Activated CD8-positive, alpha-beta memory T cell treated with anti-CD3 and anti-CD28 coated beads, Interleukin-2, amount 10 ng/mL, durations not matched to agents 7 days and 5 days (primary cell): ENCODE results near the gene CDH20. TPM values are rescaled to one million over a fixed set of nuclear protein-coding genes. Genes with fewer than 3 reads are reported as not detected.

Source experiments
- ATAC-seq: fragments of 150-1000 bp; cut with Tn5 transposase; one replicate; pipeline ENCODE4 v1.10.0; 2021; ENCODE audit warnings: moderate library complexity
- CTCF ChIA-PET: fragments of 350-600 bp; sonication (Branson Sonifier 250); formaldehyde crosslinking; loops from one replicate; lab custom pipeline; 2021; ENCODE audit warnings: antibody characterized with exemption; lab: Charles Lee
- DNase-seq: peaks from one replicate; pipeline ENCODE4 v3.0.0-alpha.2; 2020
- H3K27ac Mint-ChIP-seq: one replicate; pipeline ENCODE4 v1.8.0; 2021; ENCODE audit warnings: mild to moderate bottlenecking, mixed read lengths
- H3K27me3 Mint-ChIP-seq: one replicate; pipeline ENCODE4 v1.8.0; 2021; ENCODE audit warnings: mixed read lengths
- H3K36me3 Mint-ChIP-seq: one replicate; pipeline ENCODE4 v1.8.0; 2021; ENCODE audit warnings: mild to moderate bottlenecking, mixed read lengths
- H3K4me1 Mint-ChIP-seq: one replicate; pipeline ENCODE4 v1.8.0; 2021; ENCODE audit warnings: mixed read lengths
- H3K4me3 Mint-ChIP-seq: one replicate; pipeline ENCODE4 v1.8.0; 2021; ENCODE audit warnings: mild to moderate bottlenecking, moderate library complexity, mixed read lengths
- H3K9me3 Mint-ChIP-seq: one replicate; pipeline ENCODE4 v1.8.0; 2022; ENCODE audit warnings: low read depth, mixed read lengths
- total RNA-seq, 2 experiments: library from RNA; stranded (reverse); gene quantifications; one replicate each; pipeline ENCODE4 v1.2.3, GENCODE V29; 2021

The CDH20 gene
- total RNA-seq, 2 experiments from 2014 or later: 0.07 TPM; not detected in 1

GRCh38 chr18:61569176-61569892 is 236.1 kb downstream of the CDH20 start:
- Mint-ChIP-seq H3K4me3 (no peak overlapping the region), H3K9me3 (no peaks in the 10 kb centered on the region), H3K4me1 (no peaks in the 10 kb centered on the region), H3K27me3 (no peaks in the 10 kb centered on the region), H3K36me3 (no peaks in the 10 kb centered on the region), H3K27ac (no peak overlapping the region)
- CTCF ChIA-PET: no interaction called here
- ATAC-seq (no peak), DNase-seq (no peak)

- Mint-ChIP-seq H3K4me1 (no peaks in the 10 kb centered on the region), H3K36me3 (no peaks in the 10 kb centered on the region), H3K27me3 (no peaks in the 10 kb centered on the region), H3K9me3 (no peaks in the 10 kb centered on the region), H3K27ac (no peak overlapping the region), H3K4me3 (no peak overlapping the region)
- CTCF ChIA-PET: no interaction called here
- ATAC-seq (no peak), DNase-seq (no peak)
Measured at GRCh38 chr18:61570070-61570469, 236.8 kb downstream of the CDH20 start.

GRCh38 chr18:61572084-61572655 is 238.9 kb downstream of the CDH20 start:
- DNase-seq: no peak
- no peak overlapping the region for H3K27ac Mint-ChIP-seq
- no peaks in the 10 kb centered on the region for H3K36me3 Mint-ChIP-seq
- no peak for ATAC-seq
- H3K9me3 Mint-ChIP-seq: no peaks in the 10 kb centered on the region
- peaks cover 3% of the 10 kb centered on the region for H3K27me3 Mint-ChIP-seq
- CTCF ChIA-PET: no interaction called here
- no peak overlapping the region for H3K4me3 Mint-ChIP-seq
- H3K4me1 Mint-ChIP-seq: no peaks in the 10 kb centered on the region

GRCh38 chr18:61572871-61573270 is 239.6 kb downstream of the CDH20 start:
- ATAC-seq (no peak), DNase-seq (no peak)
- H3K4me1 Mint-ChIP-seq: no peaks in the 10 kb centered on the region
- no peak overlapping the region for H3K4me3 Mint-ChIP-seq
- no peaks in the 10 kb centered on the region for H3K9me3 Mint-ChIP-seq
- CTCF ChIA-PET: no interaction called here
- H3K27ac Mint-ChIP-seq: no peak overlapping the region
- peaks cover 3% of the 10 kb centered on the region for H3K27me3 Mint-ChIP-seq
- H3K36me3 Mint-ChIP-seq: no peaks in the 10 kb centered on the region

GRCh38 chr18:61574665-61575064 is 241.4 kb downstream of the CDH20 start:
- CTCF ChIA-PET: no interaction called here
- H3K9me3 Mint-ChIP-seq: no peaks in the 10 kb centered on the region

GRCh38 chr18:61575419-61575818 is 242.2 kb downstream of the CDH20 start:
- Mint-ChIP-seq H3K9me3 (no peaks in the 10 kb centered on the region), H3K4me3 (no peak overlapping the region), H3K27me3 (peaks cover 9% of the 10 kb centered on the region), H3K36me3 (no peaks in the 10 kb centered on the region), H3K27ac (no peak overlapping the region), H3K4me1 (peaks cover 2% of the 10 kb centered on the region)
- ATAC-seq (no peak), DNase-seq (no peak)
- CTCF ChIA-PET: no interaction called here

More at GRCh38 chr18:61574665-61575064, 241.4 kb downstream of the CDH20 start:
- H3K27me3 Mint-ChIP-seq: peaks cover 4% of the 10 kb centered on the region
- no peak overlapping the region for H3K27ac Mint-ChIP-seq
- H3K4me3 Mint-ChIP-seq: no peak overlapping the region
- ATAC-seq (no peak), DNase-seq (no peak)
- H3K36me3 Mint-ChIP-seq: no peaks in the 10 kb centered on the region
- H3K4me1 Mint-ChIP-seq: peaks cover under 1% of the 10 kb centered on the region

- no peak for DNase-seq
- no peak for ATAC-seq
Measured at GRCh38 chr18:61578846-61579245, 245.6 kb downstream of the CDH20 start.

GRCh38 chr18:61579581-61579980 is 246.4 kb downstream of the CDH20 start:
- CTCF ChIA-PET: interaction anchor here (1.5 to 3.0 kb wide), 3 partner anchors 548 to 551 kb away, joined by 3 to 12 read pairs (median 3); no protein-coding TSS in a partner anchor
- no peaks in the 10 kb centered on the region for H3K9me3 Mint-ChIP-seq
- peaks cover 23% of the 10 kb centered on the region for H3K27me3 Mint-ChIP-seq

More at GRCh38 chr18:61578846-61579245, 245.6 kb downstream of the CDH20 start:
- no peak overlapping the region for H3K27ac Mint-ChIP-seq
- no peaks in the 10 kb centered on the region for H3K9me3 Mint-ChIP-seq
- H3K27me3 Mint-ChIP-seq: peaks cover 23% of the 10 kb centered on the region
- no peak overlapping the region for H3K4me3 Mint-ChIP-seq
- CTCF ChIA-PET: interaction anchor here (1.3 to 1.6 kb wide), 2 partner anchors 549 to 552 kb away, joined by 3 to 4 read pairs; no protein-coding TSS in a partner anchor
- H3K4me1 Mint-ChIP-seq: peaks cover 5% of the 10 kb centered on the region
- no peaks in the 10 kb centered on the region for H3K36me3 Mint-ChIP-seq

GRCh38 chr18:61580046-61580445 is 246.8 kb downstream of the CDH20 start:
- CTCF ChIA-PET: interaction anchor here (1.5 to 3.0 kb wide), 3 partner anchors 547 to 551 kb away, joined by 3 to 12 read pairs (median 3); no protein-coding TSS in a partner anchor
- DNase-seq: no peak
- H3K27me3 Mint-ChIP-seq: peaks cover 23% of the 10 kb centered on the region
- no peak overlapping the region for H3K4me3 Mint-ChIP-seq
- H3K9me3 Mint-ChIP-seq: no peaks in the 10 kb centered on the region
- H3K36me3 Mint-ChIP-seq: no peaks in the 10 kb centered on the region
- H3K27ac Mint-ChIP-seq: no peak overlapping the region
- ATAC-seq: no peak
- H3K4me1 Mint-ChIP-seq: peaks cover 5% of the 10 kb centered on the region

More at GRCh38 chr18:61579581-61579980, 246.4 kb downstream of the CDH20 start:
- Mint-ChIP-seq H3K4me3 (no peak overlapping the region), H3K36me3 (no peaks in the 10 kb centered on the region), H3K27ac (no peak overlapping the region), H3K4me1 (peaks cover 5% of the 10 kb centered on the region)
- ATAC-seq (no peak), DNase-seq (no peak)

GRCh38 chr18:61581578-61582201 is 248.5 kb downstream of the CDH20 start:
- peak; percentile 80 for ATAC-seq
- Mint-ChIP-seq H3K4me3 (no peak overlapping the region), H3K27ac (no peak overlapping the region), H3K27me3 (peaks cover 31% of the 10 kb centered on the region), H3K4me1 (peaks cover 5% of the 10 kb centered on the region), H3K9me3 (no peaks in the 10 kb centered on the region), H3K36me3 (no peaks in the 10 kb centered on the region)
- peak; percentile 63 for DNase-seq
- CTCF ChIA-PET: interaction anchor here (0.9 to 3.0 kb wide), 7 partner anchors 9 to 551 kb away, joined by 3 to 12 read pairs (median 3); no protein-coding TSS in a partner anchor

GRCh38 chr18:61582202-61582710 is 249.0 kb downstream of the CDH20 start:
- no peak for ATAC-seq
- CTCF ChIA-PET: interaction anchor here (0.9 to 3.0 kb wide), 7 partner anchors 9 to 550 kb away, joined by 3 to 12 read pairs (median 3); no protein-coding TSS in a partner anchor
- Mint-ChIP-seq H3K36me3 (no peaks in the 10 kb centered on the region), H3K27me3 (peaks cover 31% of the 10 kb centered on the region), H3K9me3 (no peaks in the 10 kb centered on the region), H3K4me3 (no peak overlapping the region), H3K27ac (no peak overlapping the region), H3K4me1 (peaks cover 5% of the 10 kb centered on the region)
- no peak for DNase-seq

- no peak for ATAC-seq
Measured at GRCh38 chr18:61583548-61583947, 250.3 kb downstream of the CDH20 start.

GRCh38 chr18:61587865-61588264 is 254.6 kb downstream of the CDH20 start:
- Mint-ChIP-seq H3K27ac (no peak overlapping the region), H3K9me3 (no peaks in the 10 kb centered on the region), H3K4me3 (no peak overlapping the region), H3K36me3 (no peaks in the 10 kb centered on the region), H3K4me1 (no peaks in the 10 kb centered on the region), H3K27me3 (peaks cover 22% of the 10 kb centered on the region)
- ATAC-seq (no peak), DNase-seq (no peak)
- CTCF ChIA-PET: no interaction called here

More at GRCh38 chr18:61583548-61583947, 250.3 kb downstream of the CDH20 start:
- Mint-ChIP-seq H3K4me1 (peaks cover 5% of the 10 kb centered on the region), H3K36me3 (no peaks in the 10 kb centered on the region), H3K9me3 (no peaks in the 10 kb centered on the region), H3K4me3 (no peak overlapping the region), H3K27ac (no peak overlapping the region), H3K27me3 (peaks cover 36% of the 10 kb centered on the region)
- DNase-seq: no peak
- CTCF ChIA-PET: no interaction called here
